Smooth muscle cell of the brain vasculature (primary cell): ENCODE data around the gene OLA1.

Experiments
- DNase-seq: peaks from one replicate; pipeline ENCODE4 v3.0.0-alpha.2; 2012; ENCODE audit warnings: low read depth, low spot score

Gene OLA1

GRCh38 chr2:174121175-174121574 lies 127.2 kb downstream of the OLA1 start:
- no peak for DNase-seq

GRCh38 chr2:174120346-174120745 lies 128.0 kb downstream of the OLA1 start:
- no peak for DNase-seq

- peak; percentile 18 for DNase-seq
These were observed 130.1 kb downstream of the OLA1 start for GRCh38 chr2:174117951-174118930.

- DNase-seq, result no peak
These were observed 136.3 kb downstream of the OLA1 start for GRCh38 chr2:174112073-174112472.

- DNase-seq, result no peak
These were observed 139.8 kb downstream of the OLA1 start for GRCh38 chr2:174108579-174108978.

- DNase-seq, result no peak
These were observed 141.6 kb downstream of the OLA1 start for GRCh38 chr2:174106736-174107135.

GRCh38 chr2:174094542-174094941 lies 153.8 kb downstream of the OLA1 start:
- DNase-seq, result no peak

- no peak for DNase-seq
These were observed 157.9 kb downstream of the OLA1 start for GRCh38 chr2:174090476-174090875.

- no peak for DNase-seq
These were observed 159.4 kb downstream of the OLA1 start for GRCh38 chr2:174088706-174089460.

GRCh38 chr2:174086708-174087107 lies 161.6 kb downstream of the OLA1 start:
- DNase-seq, result no peak

- DNase-seq, result no peak
These were observed 162.6 kb downstream of the OLA1 start for GRCh38 chr2:174085781-174086180.

GRCh38 chr2:174083843-174084458 lies 164.4 kb downstream of the OLA1 start:
- DNase-seq, result no peak

- no peak for DNase-seq
These were observed 167.6 kb downstream of the OLA1 start for GRCh38 chr2:174080672-174081121.

GRCh38 chr2:174078275-174078674 lies 170.1 kb downstream of the OLA1 start:
- DNase-seq, result no peak

GRCh38 chr2:174076975-174077374 lies 171.4 kb downstream of the OLA1 start:
- no peak for DNase-seq

GRCh38 chr2:174076040-174076439 lies 172.3 kb downstream of the OLA1 start:
- DNase-seq, result no peak

GRCh38 chr2:174074831-174075230 lies 173.5 kb downstream of the OLA1 start:
- DNase-seq, result no peak

- no peak for DNase-seq
These were observed 175.5 kb downstream of the OLA1 start for GRCh38 chr2:174072857-174073256.

GRCh38 chr2:174072069-174072468 lies 176.3 kb downstream of the OLA1 start:
- no peak for DNase-seq

- DNase-seq, result no peak
These were observed 177.0 kb downstream of the OLA1 start for GRCh38 chr2:174071321-174071720.

- no peak for DNase-seq
These were observed 178.1 kb downstream of the OLA1 start for GRCh38 chr2:174070281-174070680.

GRCh38 chr2:174067815-174068214 lies 180.5 kb downstream of the OLA1 start:
- no peak for DNase-seq
